ENCODE results near the gene CDC42BPG. TPM values are rescaled to one million over a fixed set of nuclear protein-coding genes. Genes with fewer than 3 reads are reported as not detected.

Gene CDC42BPG
- total and polyA plus RNA-seq, 10 of the 15 experiments (the other 5 are each of a cell fraction or from before 2014, with no cell fraction given), result 0.02 to 1.3 (median 0.09) TPM; not detected in 1

DNA sequence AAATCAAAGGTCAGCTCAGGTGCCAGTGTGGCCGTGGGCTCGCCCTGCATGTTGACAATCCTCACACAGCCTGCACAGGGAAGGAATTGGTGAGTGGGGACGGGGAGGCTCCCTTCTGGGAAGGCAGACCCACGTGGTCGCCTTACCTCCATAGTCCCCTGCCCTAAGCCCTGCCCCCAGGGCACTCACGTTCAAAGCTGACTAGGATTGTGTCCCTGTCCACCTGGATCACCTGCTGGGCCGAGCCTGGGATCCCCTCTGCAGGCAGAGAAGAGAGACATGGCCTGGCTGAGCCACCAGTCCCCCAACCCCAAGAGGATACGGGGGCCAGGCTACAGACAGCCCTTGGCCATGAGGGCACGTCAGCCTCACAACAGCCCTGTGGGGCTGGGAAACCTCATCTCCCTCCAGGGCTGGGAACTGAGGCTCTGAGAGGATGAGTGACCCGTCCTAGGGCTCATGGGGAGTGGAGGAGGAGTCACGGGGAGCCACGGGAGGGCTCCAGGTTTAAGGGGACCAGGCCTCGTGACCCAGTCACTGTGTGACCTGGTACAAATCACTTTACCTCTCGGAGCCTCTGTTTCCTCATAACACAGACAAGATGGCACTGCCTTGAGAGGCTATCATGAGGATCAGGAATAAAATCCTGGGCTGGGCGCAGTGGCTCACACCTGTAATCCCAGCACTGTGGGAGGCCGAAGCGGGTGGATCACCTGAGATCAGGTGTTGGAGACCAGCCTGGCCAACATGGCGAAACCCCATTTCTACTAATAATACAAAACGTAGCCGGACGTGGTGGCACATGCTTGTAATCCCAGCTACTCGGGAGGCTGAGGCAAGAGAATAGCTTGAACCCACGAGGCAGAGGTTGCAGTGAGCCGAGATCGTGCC lies 54.0 kb downstream of the CDC42BPG start:
- FAIRE-seq, result no peak
- 92% methylated on average over 25 of the region's 25 CpGs for WGBS (ENCODE audit: insufficient coverage, insufficient replicate concordance, low lambda C conversion rate, missing lambda C conversion rate)
- ChIA-PET POLR2A (no interaction called here), SMC1A (ENCODE audit: uncharacterized antibody, unreplicated experiment) (no interaction called here), RAD21 (ENCODE audit: unreplicated experiment) (no interaction called here), CTCF (interaction anchor here (1.2 kb wide), 1 partner anchor 7 kb away, joined by 3 read pairs; no protein-coding TSS in a partner anchor)
- no peak overlapping the region for H3K27ac ChIP-seq (ENCODE audit: control insufficient read depth, insufficient read depth)
- H3K9ac ChIP-seq (ENCODE audit: control insufficient read depth, insufficient read depth, low read length), result no peak overlapping the region
- DNase-seq (ENCODE audit: low read depth, low spot score), result no peak
- H3K4me3 ChIP-seq, result no peak overlapping the region
- intact Hi-C loops (cut with micrococcal nuclease; ENCODE audit: unreplicated experiment) (no loop called here), in situ Hi-C loops (cut with MboI) (no loop called here)
- no peaks in the 10 kb centered on the region for H3K9me3 ChIP-seq (replicated peaks; ENCODE audit: control insufficient read depth, insufficient read depth, low read length)
- H3K36me3 ChIP-seq (ENCODE audit: control insufficient read depth in 2 of 2, insufficient read depth in 2 of 2, low read length in 1 of 2), result peaks cover 5 to 11% of the 10 kb centered on the region in 2 experiments; a peak in 3 of 4 replicates
- H4K20me1 ChIP-seq (ENCODE audit: control insufficient read depth, insufficient read depth), result no peaks in the 10 kb centered on the region
- no peak overlapping the region for H3K4me2 ChIP-seq (ENCODE audit: control insufficient read depth, insufficient read depth)
- H3K4me1 ChIP-seq (ENCODE audit: control insufficient read depth, insufficient read depth, low read length), result no peaks in the 10 kb centered on the region
- H3K79me2 ChIP-seq (ENCODE audit: control insufficient read depth, insufficient read depth, low read length), result no peaks in the 10 kb centered on the region
- no peak for ATAC-seq
- no peak overlapping the region for H2AFZ ChIP-seq (ENCODE audit: control insufficient read depth, low read depth, low read length)
- BruUV-seq (replicated peaks), result no TSS peak
- H3K27me3 ChIP-seq (replicated peaks in 1 of 2; ENCODE audit: control insufficient read depth in 2 of 2, insufficient read depth in 2 of 2, low read length in 1 of 2), result no peaks in the 10 kb centered on the region
- TF ChIP-seq HDGF (IDR thresholded peaks at IDR 0.05) (no peak), ZNF622 (IDR thresholded peaks at IDR 0.05) (no peak), TCF12 (IDR thresholded peaks at IDR 0.05; ENCODE audit: low read depth, low read length) (no peak), POU2F2 (IDR thresholded peaks at IDR 0.05; ENCODE audit: borderline replicate concordance, low read depth, low read length) (no peak), NBN (IDR thresholded peaks at IDR 0.05) (no peak), RELA (IDR thresholded peaks at IDR 0.05; ENCODE audit: borderline replicate concordance, partially characterized antibody) (no peak), JUND (IDR thresholded peaks at IDR 0.05; ENCODE audit: low read depth, low read length) (no peak), CBX5 (IDR thresholded peaks at IDR 0.05; ENCODE audit: low read depth) (no peak)
- TF ChIP-seq, protein P1, sequence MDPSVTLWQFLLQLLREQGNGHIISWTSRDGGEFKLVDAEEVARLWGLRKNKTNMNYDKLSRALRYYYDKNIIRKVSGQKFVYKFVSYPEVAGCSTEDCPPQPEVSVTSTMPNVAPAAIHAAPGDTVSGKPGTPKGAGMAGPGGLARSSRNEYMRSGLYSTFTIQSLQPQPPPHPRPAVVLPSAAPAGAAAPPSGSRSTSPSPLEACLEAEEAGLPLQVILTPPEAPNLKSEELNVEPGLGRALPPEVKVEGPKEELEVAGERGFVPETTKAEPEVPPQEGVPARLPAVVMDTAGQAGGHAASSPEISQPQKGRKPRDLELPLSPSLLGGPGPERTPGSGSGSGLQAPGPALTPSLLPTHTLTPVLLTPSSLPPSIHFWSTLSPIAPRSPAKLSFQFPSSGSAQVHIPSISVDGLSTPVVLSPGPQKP (IDR thresholded peaks at IDR 0.05; ENCODE audit: low read depth, low read length), result no peak
- TF ChIP-seq, protein P2, sequence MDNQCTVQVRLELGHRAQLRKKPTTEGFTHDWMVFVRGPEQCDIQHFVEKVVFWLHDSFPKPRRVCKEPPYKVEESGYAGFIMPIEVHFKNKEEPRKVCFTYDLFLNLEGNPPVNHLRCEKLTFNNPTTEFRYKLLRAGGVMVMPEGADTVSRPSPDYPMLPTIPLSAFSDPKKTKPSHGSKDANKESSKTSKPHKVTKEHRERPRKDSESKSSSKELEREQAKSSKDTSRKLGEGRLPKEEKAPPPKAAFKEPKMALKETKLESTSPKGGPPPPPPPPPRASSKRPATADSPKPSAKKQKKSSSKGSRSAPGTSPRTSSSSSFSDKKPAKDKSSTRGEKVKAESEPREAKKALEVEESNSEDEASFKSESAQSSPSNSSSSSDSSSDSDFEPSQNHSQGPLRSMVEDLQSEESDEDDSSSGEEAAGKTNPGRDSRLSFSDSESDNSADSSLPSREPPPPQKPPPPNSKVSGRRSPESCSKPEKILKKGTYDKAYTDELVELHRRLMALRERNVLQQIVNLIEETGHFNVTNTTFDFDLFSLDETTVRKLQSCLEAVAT (IDR thresholded peaks at IDR 0.05), result no peak
